ENCODE data around the gene AIF1L.

AIF1L gene

DNA sequence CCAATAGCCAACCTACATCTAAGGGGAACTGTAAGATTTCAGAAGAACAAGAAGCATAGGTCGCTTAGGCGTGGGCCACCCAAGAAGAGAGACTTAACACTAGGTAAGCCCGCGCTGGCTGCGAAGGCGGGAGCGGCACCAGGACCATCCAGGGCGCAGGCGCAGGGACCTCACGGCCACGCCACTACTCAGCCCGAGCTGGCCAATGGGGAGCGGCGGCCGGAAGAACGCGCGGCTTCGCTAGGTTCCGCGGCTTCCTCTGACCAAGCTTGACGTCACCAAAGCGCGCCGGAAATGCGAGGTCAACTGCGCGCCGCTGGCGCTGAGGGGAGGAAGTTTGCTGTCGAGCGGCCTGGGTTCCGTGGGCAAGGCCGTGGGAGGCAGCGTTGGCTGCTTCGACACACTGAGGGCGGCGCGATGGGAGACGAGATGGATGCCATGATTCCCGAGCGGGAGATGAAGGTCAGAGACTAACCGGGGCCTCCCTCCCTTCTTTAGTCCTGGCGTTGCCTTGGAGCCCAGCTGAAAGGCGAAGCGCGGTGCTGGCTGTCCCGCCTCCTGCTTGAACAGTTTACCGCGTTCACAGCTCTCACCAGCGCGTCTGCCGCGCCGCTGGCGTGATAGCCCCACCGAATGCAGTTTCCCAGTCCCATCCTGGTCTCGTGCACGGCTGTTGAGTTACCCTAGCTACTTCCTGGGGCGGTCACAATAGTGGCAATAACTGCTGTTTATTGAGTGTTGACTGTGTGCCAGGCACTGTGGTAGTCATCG is 29.1 kb downstream of the AIF1L start, which contains the start of gene NUP214:
Gene NUP214 (plus strand): TSS at position 299 of the 771 bp plus-strand sequence. CDS start 119 bp downstream, at position 418.
- Mint-ChIP-seq H3K27me3 (peaks cover under 1 to 1% of the 10 kb centered on the region in 2 donors), H3K9me3 (no peaks in the 10 kb centered on the region), H3K4me1 (ENCODE audit: low read depth in 2 of 2) (peaks cover 10 to 17% of the 10 kb centered on the region in 2 donors), H3K27ac (peak within 1 kb of the TSS; percentile 95 to 98), H3K36me3 (ENCODE audit: insufficient read depth) (peaks cover 35% of the 10 kb centered on the region), H3K4me3 (peak within 1 kb of the TSS; percentile 88 to 94)
- ATAC-seq (replicated peaks), result peak; percentile 95
- peak; percentile 100 for DNase-seq

DNA sequence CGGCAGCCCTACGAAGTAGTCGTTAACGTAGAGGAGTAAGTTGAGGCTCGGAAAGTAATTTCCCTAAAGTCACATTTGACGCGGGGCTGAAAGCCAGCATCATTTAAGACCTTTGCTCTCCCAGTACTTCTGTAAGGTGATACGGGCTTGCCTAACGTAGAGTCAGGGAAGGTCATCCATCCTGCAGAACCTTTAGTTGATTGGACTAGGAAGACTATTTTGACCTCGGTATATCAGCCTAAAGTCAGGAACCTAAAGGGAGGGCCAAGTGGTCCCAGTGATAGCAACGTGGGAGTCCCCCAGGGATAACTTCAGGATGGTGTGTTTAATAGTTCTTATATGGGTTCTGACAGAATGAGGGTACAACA is 29.7 kb downstream of the AIF1L start:
- DNase-seq, result no peak
- Mint-ChIP-seq H3K4me1 (ENCODE audit: low read depth in 2 of 2) (peaks cover 10 to 17% of the 10 kb centered on the region in 2 donors), H3K27ac (peak overlapping the region; percentile 95 to 98), H3K9me3 (no peaks in the 10 kb centered on the region), H3K4me3 (peak overlapping the region; percentile 88 to 94), H3K36me3 (ENCODE audit: insufficient read depth) (peaks cover 41% of the 10 kb centered on the region), H3K27me3 (no peaks in the 10 kb centered on the region)
- no peak for ATAC-seq (replicated peaks)

DNA sequence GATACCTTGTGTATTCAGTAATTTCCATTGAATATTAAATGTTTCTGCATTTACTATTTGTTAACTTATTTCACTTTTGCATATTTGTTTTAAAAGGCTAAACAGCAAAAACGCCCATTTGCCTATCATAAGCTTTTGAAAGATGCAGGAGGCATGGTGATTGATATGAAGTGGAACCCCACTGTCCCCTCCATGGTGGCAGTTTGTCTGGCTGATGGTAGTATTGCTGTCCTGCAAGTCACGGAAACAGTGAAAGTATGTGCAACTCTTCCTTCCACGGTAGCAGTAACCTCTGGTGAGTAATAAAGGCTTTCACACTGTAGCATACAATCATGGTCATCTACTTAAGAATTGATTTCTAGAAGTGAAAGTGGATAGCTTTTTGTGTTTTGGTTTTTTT is 32.9 kb downstream of the AIF1L start:
- no peak for ATAC-seq (replicated peaks)
- H3K27me3 Mint-ChIP-seq, result no peaks in the 10 kb centered on the region

DNA sequence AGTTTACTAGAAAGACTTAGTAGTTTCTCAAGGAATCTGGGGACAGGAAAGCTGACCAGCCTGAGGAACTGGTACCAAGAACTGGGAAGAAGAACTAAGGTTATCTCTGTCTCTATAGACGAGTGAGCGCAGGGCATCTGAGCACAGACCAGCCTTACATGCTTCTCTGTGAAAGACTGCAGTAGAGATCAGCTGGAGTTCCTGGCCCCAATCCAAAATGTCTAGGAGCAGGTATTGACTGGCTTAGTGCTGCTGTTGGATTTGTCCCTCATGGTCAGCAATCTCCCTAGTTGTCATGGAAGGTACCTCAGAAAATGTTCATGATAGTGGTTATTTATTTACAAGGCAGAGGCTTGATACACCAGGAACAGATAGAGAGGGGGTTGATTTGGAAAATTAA is 42.3 kb downstream of the AIF1L start:
- H3K9me3 Mint-ChIP-seq, result no peaks in the 10 kb centered on the region
- H3K27me3 Mint-ChIP-seq, result no peaks in the 10 kb centered on the region
- H3K27ac Mint-ChIP-seq, result no peak overlapping the region
- H3K4me1 Mint-ChIP-seq (ENCODE audit: low read depth in 2 of 2), result no peaks in the 10 kb centered on the region
- H3K4me3 Mint-ChIP-seq, result no peak overlapping the region
- peaks cover 97% of the 10 kb centered on the region for H3K36me3 Mint-ChIP-seq (ENCODE audit: insufficient read depth)
- ATAC-seq (replicated peaks) (no peak), DNase-seq (no peak)

More for the DNA sequence above, 32.9 kb downstream of the AIF1L start:
- no peaks in the 10 kb centered on the region for H3K9me3 Mint-ChIP-seq
- no peak for DNase-seq
- no peak overlapping the region for H3K4me3 Mint-ChIP-seq
- H3K36me3 Mint-ChIP-seq (ENCODE audit: insufficient read depth), result peaks cover 72% of the 10 kb centered on the region
- no peak overlapping the region for H3K27ac Mint-ChIP-seq
- peaks cover 10 to 17% of the 10 kb centered on the region in 2 donors for H3K4me1 Mint-ChIP-seq (ENCODE audit: low read depth in 2 of 2)

DNA sequence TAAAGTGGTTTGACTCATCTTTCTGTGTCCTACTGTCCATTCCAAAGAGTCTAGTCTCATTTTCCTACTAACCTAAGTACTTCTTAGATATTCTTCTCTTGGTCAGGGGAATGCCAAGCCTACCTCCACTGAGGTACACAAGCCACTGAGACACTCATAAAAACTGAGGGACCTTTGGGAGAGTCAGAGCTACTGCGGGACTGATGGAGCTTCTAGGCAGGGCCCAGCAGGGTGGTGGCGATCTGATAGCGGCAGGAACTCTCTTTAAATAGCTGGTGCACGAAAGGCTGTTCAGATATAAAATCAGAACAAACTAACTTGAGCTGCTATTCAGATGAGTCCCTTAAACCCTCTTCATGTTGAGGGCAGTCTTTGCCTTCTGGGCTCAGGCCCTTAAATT is 43.8 kb downstream of the AIF1L start:
- Mint-ChIP-seq H3K27me3 (no peaks in the 10 kb centered on the region), H3K4me1 (ENCODE audit: low read depth in 2 of 2) (peaks cover 4 to 5% of the 10 kb centered on the region in 2 donors), H3K9me3 (no peaks in the 10 kb centered on the region), H3K27ac (no peak overlapping the region), H3K36me3 (ENCODE audit: insufficient read depth) (peaks cover 97% of the 10 kb centered on the region), H3K4me3 (no peak overlapping the region)
- DNase-seq, result no peak
- no peak for ATAC-seq (replicated peaks)

DNA sequence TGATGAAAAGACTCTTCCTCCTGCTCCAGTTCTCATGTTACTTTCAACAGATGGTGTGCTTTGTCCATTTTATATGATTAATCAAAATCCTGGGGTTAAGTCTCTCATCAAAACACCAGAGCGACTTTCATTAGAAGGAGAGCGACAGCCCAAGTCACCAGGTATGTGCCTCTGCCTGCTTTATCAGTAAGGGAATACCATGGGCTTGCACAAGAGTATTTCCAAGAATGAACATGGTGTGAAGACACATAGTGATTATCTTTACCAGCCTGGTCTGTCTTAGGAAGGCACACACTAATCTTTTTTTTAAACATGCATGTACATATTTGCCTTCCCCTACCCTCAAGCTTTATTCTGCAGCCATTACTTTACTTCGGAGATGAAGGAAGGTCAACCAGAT is 44.2 kb downstream of the AIF1L start:
- H3K27ac Mint-ChIP-seq, result no peak overlapping the region
- no peak for DNase-seq
- H3K4me1 Mint-ChIP-seq (ENCODE audit: low read depth in 2 of 2), result peaks cover 4 to 5% of the 10 kb centered on the region in 2 donors
- no peak for ATAC-seq (replicated peaks)
- H3K9me3 Mint-ChIP-seq, result no peaks in the 10 kb centered on the region
- peaks cover 97% of the 10 kb centered on the region for H3K36me3 Mint-ChIP-seq (ENCODE audit: insufficient read depth)
- no peaks in the 10 kb centered on the region for H3K27me3 Mint-ChIP-seq
- H3K4me3 Mint-ChIP-seq, result no peak overlapping the region

DNA sequence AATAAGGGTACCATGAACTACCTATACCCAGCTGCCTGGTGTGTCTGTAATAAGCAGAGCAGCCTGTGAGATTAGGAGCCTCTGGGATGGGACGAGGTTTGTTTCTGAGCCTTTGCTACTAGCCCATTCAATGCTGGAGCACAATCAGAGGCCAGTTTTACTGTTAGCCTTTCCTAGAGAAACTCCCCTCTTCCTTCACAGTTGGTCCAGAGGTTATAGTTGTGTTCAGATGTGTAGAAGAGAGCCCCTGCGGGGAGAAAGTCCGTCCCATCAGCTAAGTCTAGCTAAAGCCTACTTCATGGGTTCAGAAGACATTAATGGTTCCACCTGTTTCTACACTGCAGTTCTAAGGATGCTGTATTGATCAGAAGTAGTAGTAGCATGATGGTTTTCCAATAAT is 45.8 kb downstream of the AIF1L start:
- Mint-ChIP-seq H3K27ac (no peak overlapping the region), H3K36me3 (ENCODE audit: insufficient read depth) (peaks cover 96% of the 10 kb centered on the region), H3K27me3 (no peaks in the 10 kb centered on the region), H3K9me3 (no peaks in the 10 kb centered on the region), H3K4me3 (no peak overlapping the region), H3K4me1 (ENCODE audit: low read depth in 2 of 2) (peaks cover 4 to 5% of the 10 kb centered on the region in 2 donors)
- DNase-seq, result no peak
- no peak for ATAC-seq (replicated peaks)

DNA sequence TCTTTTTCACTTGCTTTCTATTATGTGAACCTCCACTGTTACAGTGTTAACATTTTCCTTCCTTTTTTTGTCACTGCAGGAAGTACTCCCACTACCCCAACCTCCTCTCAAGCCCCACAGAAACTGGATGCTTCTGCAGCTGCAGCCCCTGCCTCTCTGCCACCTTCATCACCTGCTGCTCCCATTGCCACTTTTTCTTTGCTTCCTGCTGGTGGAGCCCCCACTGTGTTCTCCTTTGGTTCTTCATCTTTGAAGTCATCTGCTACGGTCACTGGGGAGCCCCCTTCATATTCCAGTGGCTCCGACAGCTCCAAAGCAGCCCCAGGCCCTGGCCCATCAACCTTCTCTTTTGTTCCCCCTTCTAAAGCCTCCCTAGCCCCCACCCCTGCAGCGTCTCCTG is 47.9 kb downstream of the AIF1L start:
- ATAC-seq (replicated peaks), result no peak
- peaks cover 96% of the 10 kb centered on the region for H3K36me3 Mint-ChIP-seq (ENCODE audit: insufficient read depth)
- peak overlapping the region in 1 of 2 donors; percentile 45 for H3K27ac Mint-ChIP-seq
- no peaks in the 10 kb centered on the region for H3K9me3 Mint-ChIP-seq
- H3K4me1 Mint-ChIP-seq (ENCODE audit: low read depth in 2 of 2), result peaks cover 4 to 7% of the 10 kb centered on the region in 2 donors
- H3K27me3 Mint-ChIP-seq, result no peaks in the 10 kb centered on the region
- no peak for DNase-seq
- H3K4me3 Mint-ChIP-seq, result no peak overlapping the region

DNA sequence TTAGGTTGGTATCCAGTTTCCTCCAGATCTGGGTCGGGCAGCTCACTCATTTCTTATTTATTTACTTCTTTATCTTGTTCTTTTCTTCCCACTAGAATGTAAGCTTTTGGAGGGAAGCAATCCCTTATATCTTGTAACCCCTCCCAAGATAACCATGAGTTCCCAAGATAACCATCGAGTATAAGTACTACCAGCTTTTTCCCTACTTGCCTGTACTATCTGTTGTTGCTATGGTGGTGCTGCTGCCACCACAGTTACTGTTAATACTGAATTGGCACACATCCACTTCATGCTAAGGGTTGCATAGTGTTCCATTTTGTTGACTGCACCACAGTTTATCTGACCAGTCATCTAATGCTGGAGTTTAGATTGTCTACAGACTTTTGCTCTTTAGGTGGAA is 48.9 kb downstream of the AIF1L start:
- Mint-ChIP-seq H3K36me3 (ENCODE audit: insufficient read depth) (peaks cover 94% of the 10 kb centered on the region), H3K4me1 (ENCODE audit: low read depth in 2 of 2) (peaks cover 8 to 14% of the 10 kb centered on the region in 2 donors), H3K4me3 (no peak overlapping the region), H3K9me3 (no peaks in the 10 kb centered on the region), H3K27ac (peak overlapping the region in 1 of 2 donors; percentile 22), H3K27me3 (no peaks in the 10 kb centered on the region)
- DNase-seq (no peak), ATAC-seq (replicated peaks) (no peak)

DNA sequence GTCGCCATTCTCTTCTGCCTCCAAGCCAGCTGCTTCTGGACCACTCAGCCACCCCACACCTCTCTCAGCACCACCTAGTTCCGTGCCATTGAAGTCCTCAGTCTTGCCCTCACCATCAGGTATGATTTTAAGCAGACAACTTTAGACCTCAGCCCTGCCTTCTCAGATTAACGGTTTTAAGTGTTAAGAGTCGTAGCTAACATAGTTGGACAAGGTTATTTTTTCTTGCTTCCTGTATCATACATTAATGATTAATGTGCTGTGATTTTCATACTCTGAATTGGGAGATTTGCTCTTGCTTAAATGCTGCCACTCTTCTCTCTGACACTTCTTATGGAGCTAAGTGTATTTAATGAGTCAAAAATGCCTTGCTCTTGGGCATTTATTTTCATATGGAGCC is 49.9 kb downstream of the AIF1L start:
- ATAC-seq (replicated peaks) (no peak), DNase-seq (no peak)
- H3K27me3 Mint-ChIP-seq, result no peaks in the 10 kb centered on the region
- no peaks in the 10 kb centered on the region for H3K9me3 Mint-ChIP-seq
- H3K36me3 Mint-ChIP-seq (ENCODE audit: insufficient read depth), result peaks cover 92% of the 10 kb centered on the region
- peak overlapping the region in 1 of 2 donors; percentile 63 for H3K27ac Mint-ChIP-seq
- peaks cover 8 to 14% of the 10 kb centered on the region in 2 donors for H3K4me1 Mint-ChIP-seq (ENCODE audit: low read depth in 2 of 2)
- H3K4me3 Mint-ChIP-seq, result no peak overlapping the region

DNA sequence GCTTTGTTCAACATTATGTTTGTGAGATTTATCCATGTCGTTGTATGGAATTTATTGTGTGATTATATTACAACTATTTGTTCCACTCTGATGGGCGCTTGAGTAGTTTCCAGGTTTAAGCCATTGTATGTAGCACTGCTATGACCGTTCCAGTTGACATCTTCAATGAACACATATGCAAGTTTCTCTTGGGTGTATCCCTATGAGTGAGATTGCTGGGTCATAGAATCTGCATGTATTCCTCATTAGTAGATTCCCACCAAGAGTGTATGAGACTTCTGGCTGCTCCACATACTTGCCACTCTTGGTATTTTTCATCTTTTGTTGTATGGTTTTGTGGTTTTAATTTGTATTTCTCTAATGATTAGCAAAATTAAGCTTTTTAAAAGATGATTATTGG is 51.9 kb downstream of the AIF1L start:
- Mint-ChIP-seq H3K27me3 (no peaks in the 10 kb centered on the region), H3K9me3 (no peaks in the 10 kb centered on the region), H3K27ac (no peak overlapping the region), H3K4me1 (ENCODE audit: low read depth in 2 of 2) (peaks cover 8 to 15% of the 10 kb centered on the region in 2 donors), H3K4me3 (no peak overlapping the region), H3K36me3 (ENCODE audit: insufficient read depth) (peaks cover 94% of the 10 kb centered on the region)
- DNase-seq (no peak), ATAC-seq (replicated peaks) (no peak)

DNA sequence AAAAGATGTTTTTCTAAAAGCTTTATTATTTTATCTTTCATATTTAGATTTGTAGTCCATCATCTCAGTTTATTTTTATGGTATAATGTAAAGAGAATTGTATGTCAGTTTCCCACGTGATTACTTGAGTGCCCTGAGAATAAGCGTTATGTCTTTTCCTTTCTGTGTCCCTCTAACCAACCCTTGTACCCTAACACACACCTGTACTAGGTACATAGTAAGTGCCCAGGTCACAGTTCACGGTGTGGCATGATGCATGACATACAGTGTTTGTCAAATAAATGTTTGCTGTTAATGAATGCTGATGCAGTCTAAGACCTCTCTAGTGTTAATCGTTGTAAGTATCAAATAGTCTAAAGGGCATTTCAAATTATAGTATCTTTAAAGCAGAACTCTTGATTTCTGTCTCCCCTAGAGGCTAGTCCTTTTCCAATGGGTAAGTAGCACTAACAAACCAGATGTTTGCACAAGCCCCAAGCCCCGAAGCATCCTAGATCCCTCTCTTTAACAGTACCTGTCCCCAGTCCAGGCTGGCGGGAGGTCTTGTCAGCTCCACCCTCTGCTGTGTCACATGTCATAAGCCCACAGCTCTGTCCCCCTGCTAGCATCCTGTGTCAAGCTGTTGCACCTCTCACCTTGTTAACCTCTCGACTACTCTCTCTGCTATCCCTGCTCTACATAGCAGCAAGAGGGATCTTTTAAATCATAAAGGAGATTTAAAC is 52.8 kb downstream of the AIF1L start:
- Mint-ChIP-seq H3K36me3 (ENCODE audit: insufficient read depth) (peaks cover 92% of the 10 kb centered on the region), H3K27ac (peak overlapping the region; percentile 21 to 27)

DNA sequence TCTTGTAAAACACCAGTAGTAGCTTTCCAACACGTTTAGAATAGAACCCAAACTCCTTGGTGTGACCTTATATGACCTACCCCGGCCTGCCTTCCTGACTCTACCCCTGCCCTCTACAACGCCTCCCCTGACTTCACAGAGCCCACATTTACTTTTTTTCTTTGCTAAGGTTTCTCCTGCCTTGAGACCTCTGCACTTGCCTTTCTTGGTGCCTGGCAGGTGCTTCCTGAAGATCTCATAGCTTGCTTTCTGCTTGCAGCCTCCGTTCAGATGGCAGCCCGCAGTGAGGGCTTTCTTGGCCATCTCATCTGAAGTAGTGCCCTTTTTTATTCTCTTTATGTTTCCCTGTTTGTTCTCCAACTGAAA is 53.3 kb downstream of the AIF1L start:
- Mint-ChIP-seq H3K4me3 (no peak overlapping the region), H3K36me3 (ENCODE audit: insufficient read depth) (peaks cover 91% of the 10 kb centered on the region), H3K27me3 (no peaks in the 10 kb centered on the region), H3K9me3 (no peaks in the 10 kb centered on the region), H3K27ac (peak overlapping the region; percentile 21 to 27), H3K4me1 (ENCODE audit: low read depth in 2 of 2) (peaks cover 4 to 16% of the 10 kb centered on the region in 2 donors)
- ATAC-seq (replicated peaks) (no peak), DNase-seq (no peak)

More for the DNA sequence above, 52.8 kb downstream of the AIF1L start:
- Mint-ChIP-seq H3K4me3 (no peak overlapping the region), H3K27me3 (no peaks in the 10 kb centered on the region), H3K9me3 (no peaks in the 10 kb centered on the region), H3K4me1 (ENCODE audit: low read depth in 2 of 2) (peaks cover 8 to 19% of the 10 kb centered on the region in 2 donors)
- ATAC-seq (replicated peaks) (no peak), DNase-seq (no peak)

DNA sequence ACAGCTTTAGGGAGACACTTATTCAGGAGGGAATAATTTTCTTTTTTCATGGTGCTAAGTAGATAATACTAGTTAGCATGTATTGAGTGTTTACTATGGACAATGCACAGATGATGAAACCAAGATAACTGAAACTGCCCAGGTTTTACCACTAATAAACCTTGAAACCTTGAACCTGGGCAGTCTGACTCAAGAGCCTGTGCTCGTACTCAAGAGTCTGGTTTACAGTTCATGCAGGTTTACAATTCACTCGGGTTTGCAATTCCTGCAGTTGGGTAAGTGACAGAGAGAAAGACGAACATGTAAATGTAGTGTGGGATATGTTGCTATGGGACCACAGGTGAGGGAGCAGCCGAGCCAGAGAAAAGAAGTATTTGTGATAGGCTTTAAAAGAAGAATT is 57.3 kb downstream of the AIF1L start:
- ATAC-seq (replicated peaks) (no peak), DNase-seq (no peak)
- H3K36me3 Mint-ChIP-seq (ENCODE audit: insufficient read depth), result peaks cover 87% of the 10 kb centered on the region
- H3K4me3 Mint-ChIP-seq, result no peak overlapping the region
- H3K4me1 Mint-ChIP-seq (ENCODE audit: low read depth in 2 of 2), result peaks cover 4 to 18% of the 10 kb centered on the region in 2 donors
- no peaks in the 10 kb centered on the region for H3K9me3 Mint-ChIP-seq
- no peaks in the 10 kb centered on the region for H3K27me3 Mint-ChIP-seq
- H3K27ac Mint-ChIP-seq, result no peak overlapping the region
